Lower leg skin (tissue), 4 donors: ENCODE measurements around the gene DOK6. TPM values are rescaled to one million over a fixed set of nuclear protein-coding genes. Genes with fewer than 3 reads are reported as not detected.

ENCODE experiments used
- DNase-seq, 2 donors: peaks; one replicate each; pipeline ENCODE4 v3.0.0-alpha.2; 2019; ENCODE audit warnings: low spot score in 2 of 2
- H3K4me3 ChIP-seq: fragments of 200-600 bp; sonication (generic); 2 replicates; pipeline ENCODE4 v1.5.1; 2017; ENCODE audit warnings: mild to moderate bottlenecking, low read depth; ENCODE audit not compliant: poor library complexity, severe bottlenecking
- POLR2A ChIP-seq, 2 donors: fragments of 450-650 bp; IDR thresholded peaks; one replicate each; pipeline ENCODE4 v1.6.1; 2016 to 2017; ENCODE audit warnings: antibody characterized with exemption in 2 of 2, mild to moderate bottlenecking in 1 of 2, moderate library complexity in 1 of 2
- WGBS, 2 donors: methylation state at CpG; one replicate each; pipeline ENCODE4 v1.1.5; 2018; 5-methylcytosine and 5-hydroxymethylcytosine counted together
- intact Hi-C: fragments of 100-400 bp; cut with DNase I; formaldehyde crosslinking; loops from one replicate; pipeline ENCODE4 v1.15.0; 2023; ENCODE audit warnings: low total_unique reads
- total RNA-seq, 4 donors: library from RNA; depleted of rRNA; stranded (reverse); fragments of >200 nt; gene quantifications; one replicate each; pipeline ENCODE4 v1.1.0, GENCODE V29; 2016
- TF ChIP-seq, protein P1 (sequence below), 3 donors: fragments of 450-650 bp; IDR thresholded peaks; one replicate each; pipeline ENCODE4 v1.5.1; 2016; ENCODE audit warnings: antibody characterized with exemption in 3 of 3, mild to moderate bottlenecking in 3 of 3, moderate library complexity in 2 of 3

DOK6 gene
- total RNA-seq, 4 donors from 2014 or later = 0.21 to 0.45 (median 0.42) TPM

DNA sequence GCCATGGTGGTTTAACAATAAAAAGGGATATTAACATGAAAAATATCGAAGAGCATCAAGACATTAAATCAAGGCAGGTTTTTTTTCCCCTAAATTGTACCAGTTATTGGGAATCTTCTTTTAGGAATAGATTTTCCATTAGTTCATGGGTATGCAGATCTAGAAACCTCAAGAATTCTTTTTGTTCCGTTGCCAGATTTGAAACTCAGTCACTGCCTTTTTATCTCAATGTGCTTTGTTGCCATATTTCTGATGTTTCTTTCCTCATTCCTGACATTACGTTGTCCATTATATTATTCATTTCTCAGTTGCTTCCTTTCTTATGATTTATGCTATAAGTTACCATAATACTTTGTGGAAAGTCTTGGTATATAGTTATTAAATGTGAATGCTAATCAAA is 384.8 kb downstream of the DOK6 start:
- no peak for DNase-seq
- WGBS, 2 donors = 76 to 77% methylated on average over 3 of the region's 3 CpGs
- H3K4me3 ChIP-seq = no peak overlapping the region
- TF ChIP-seq, protein P1, sequence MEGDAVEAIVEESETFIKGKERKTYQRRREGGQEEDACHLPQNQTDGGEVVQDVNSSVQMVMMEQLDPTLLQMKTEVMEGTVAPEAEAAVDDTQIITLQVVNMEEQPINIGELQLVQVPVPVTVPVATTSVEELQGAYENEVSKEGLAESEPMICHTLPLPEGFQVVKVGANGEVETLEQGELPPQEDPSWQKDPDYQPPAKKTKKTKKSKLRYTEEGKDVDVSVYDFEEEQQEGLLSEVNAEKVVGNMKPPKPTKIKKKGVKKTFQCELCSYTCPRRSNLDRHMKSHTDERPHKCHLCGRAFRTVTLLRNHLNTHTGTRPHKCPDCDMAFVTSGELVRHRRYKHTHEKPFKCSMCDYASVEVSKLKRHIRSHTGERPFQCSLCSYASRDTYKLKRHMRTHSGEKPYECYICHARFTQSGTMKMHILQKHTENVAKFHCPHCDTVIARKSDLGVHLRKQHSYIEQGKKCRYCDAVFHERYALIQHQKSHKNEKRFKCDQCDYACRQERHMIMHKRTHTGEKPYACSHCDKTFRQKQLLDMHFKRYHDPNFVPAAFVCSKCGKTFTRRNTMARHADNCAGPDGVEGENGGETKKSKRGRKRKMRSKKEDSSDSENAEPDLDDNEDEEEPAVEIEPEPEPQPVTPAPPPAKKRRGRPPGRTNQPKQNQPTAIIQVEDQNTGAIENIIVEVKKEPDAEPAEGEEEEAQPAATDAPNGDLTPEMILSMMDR (IDR thresholded peaks at IDR 0.05) = no peak
- TF ChIP-seq POLR2A (IDR thresholded peaks at IDR 0.05) = no peak
- intact Hi-C loops = no loop called here

DNA sequence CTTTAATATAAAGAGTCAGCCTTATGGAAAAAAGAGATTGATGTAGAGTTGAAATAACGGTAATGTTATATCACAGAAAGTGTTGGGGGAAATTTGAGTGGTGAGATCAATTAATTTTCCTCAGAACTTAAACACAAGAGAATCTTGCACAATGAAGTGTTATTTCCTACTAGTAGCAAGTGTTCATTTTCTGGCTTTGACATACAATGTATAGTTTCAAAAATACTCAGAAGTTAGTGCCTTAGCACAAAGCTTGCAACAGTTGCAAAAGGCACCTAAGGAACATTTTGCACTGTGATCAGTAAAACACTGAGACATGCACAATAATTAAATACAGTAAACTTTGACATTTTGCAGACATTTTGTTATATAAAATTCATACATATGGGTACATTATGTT is 385.7 kb downstream of the DOK6 start:
- TF ChIP-seq POLR2A (IDR thresholded peaks at IDR 0.05) = no peak
- TF ChIP-seq, protein P1 (IDR thresholded peaks at IDR 0.05) = no peak
- no peak for DNase-seq
- intact Hi-C loops = no loop called here
- WGBS, 2 donors = 77 to 79% methylated on average over 1 of the region's 1 CpG
- H3K4me3 ChIP-seq = no peak overlapping the region

DNA sequence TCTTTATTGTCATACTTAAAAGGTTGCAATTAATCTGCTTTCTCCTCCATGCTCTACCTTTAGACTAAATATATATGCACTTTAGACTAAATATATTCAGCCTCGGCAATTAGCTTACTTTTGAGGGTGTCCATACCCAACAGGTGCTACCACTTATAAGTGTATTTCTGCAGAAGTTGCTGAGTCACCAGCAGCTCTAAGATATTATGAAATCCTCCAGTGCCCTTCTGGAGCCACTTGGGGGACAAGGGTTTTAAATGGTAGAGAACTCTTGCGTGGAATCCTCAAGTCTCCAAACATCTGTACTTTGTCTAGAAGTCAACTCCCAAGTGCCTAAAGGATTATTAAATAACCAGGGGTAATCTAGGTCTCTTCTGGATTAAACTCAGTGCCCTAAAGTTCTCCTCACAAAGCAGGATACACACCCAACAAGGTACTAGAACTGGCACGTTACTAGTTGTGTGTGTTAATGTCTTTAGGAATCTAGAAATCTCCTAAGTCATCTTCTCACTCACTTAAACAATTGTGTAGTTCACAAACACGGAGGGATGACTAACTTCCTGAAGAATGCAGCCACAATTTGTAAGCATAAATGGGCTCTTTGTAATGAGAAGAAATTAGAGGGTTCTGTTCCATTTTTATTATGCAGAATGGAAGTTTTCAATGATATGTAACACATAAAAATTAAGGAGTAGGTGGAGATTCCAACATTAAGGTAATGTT is 387.3 kb downstream of the DOK6 start:
- intact Hi-C loops = no loop called here
- no peak overlapping the region for H3K4me3 ChIP-seq
- 62 to 64% methylated on average over 4 of the region's 4 CpGs for WGBS, 2 donors
- DNase-seq = no peak
- TF ChIP-seq, protein P1 (IDR thresholded peaks at IDR 0.05) = no peak
- TF ChIP-seq POLR2A (IDR thresholded peaks at IDR 0.05) = no peak

DNA sequence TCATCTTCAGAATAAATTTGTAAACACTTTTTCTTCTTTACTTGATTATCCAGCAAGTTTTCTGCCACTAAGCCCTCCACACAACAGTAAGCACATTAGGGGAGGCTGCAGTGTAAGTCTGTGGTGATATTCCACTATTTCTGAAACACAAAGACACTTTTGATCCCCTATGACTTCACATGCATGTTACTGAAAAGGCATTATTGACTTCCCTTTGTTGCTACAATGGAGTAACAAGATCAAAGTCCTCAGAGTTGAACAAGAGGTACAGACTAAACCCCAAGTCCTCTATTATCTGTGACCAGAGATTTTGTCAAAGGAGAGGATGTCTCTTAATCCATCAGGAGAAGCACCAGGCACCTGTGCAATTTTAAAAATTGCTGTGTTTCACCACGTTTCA is 389.1 kb downstream of the DOK6 start:
- DNase-seq = no peak
- 79 to 89% methylated on average over 1 of the region's 1 CpG for WGBS, 2 donors
- H3K4me3 ChIP-seq = no peak overlapping the region
- intact Hi-C loops = no loop called here
- TF ChIP-seq, protein P1 (IDR thresholded peaks at IDR 0.05) = no peak
- TF ChIP-seq POLR2A (IDR thresholded peaks at IDR 0.05) = no peak

DNA sequence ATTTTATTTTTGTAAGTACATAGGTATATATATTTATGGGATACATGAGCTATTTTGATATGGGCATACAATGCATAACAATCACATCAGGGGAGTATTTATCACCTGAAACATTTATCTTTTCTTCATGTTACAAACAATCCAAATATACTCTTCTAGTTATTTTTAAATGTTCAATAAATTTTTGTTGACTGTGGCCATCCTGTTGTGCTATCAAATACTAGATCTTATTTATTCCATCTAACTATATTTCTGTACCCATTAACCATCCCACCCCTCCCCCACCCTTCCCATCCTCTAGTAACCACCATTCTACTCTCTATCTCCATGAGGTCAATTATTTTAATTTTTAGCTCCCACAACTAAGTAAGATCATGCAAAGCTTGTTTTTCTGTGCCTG is 390.0 kb downstream of the DOK6 start:
- TF ChIP-seq, protein P1 (IDR thresholded peaks at IDR 0.05) = no peak
- TF ChIP-seq POLR2A (IDR thresholded peaks at IDR 0.05) = no peak
- intact Hi-C loops = no loop called here
- no peak for DNase-seq
- H3K4me3 ChIP-seq = no peak overlapping the region

DNA sequence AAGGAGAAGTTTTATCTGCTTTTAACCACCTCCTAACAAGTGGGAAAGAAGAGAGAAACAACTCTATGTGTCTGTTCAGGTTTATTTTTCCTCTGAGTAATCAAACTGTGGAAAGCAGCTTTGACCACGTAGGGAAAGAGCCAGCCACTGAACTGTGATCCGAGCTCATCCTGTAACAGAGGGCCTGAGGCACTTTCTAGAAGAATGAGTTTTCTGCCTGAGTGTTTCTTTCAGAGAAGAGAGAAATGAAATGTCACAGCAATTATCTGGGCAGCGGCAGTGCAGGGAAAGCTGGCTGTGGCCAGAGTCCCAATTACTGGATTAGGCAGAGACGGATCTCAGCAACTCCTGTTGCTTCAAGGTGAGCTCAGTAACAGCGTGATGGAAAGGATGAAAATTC is 395.1 kb downstream of the DOK6 start:
- DNase-seq = no peak
- TF ChIP-seq, protein P1 (IDR thresholded peaks at IDR 0.05) = no peak
- TF ChIP-seq POLR2A (IDR thresholded peaks at IDR 0.05) = no peak
- 26 to 31% methylated on average over 5 of the region's 5 CpGs for WGBS, 2 donors
- no peak overlapping the region for H3K4me3 ChIP-seq
- intact Hi-C loops = no loop called here
